WTC11 (cell line): ENCODE measurements around the gene VMAC. TPM values are rescaled to one million over a fixed set of nuclear protein-coding genes. Genes with fewer than 3 reads are reported as not detected.

Experiments
- ATAC-seq: fragments of 200-7000 bp; cut with Tn5 transposase; 2 replicates; pipeline ENCODE4 v1.10.0; 2021; ENCODE audit warnings: mild to moderate bottlenecking, moderate library complexity
- CTCF ChIA-PET: fragments of 300-600 bp; sonication (Branson Sonifier 250); formaldehyde crosslinking; loops from one replicate; lab custom pipeline; 2021; ENCODE audit warnings: antibody characterized with exemption; lab: Charles Lee
- POLR2A ChIA-PET: fragments of 350-600 bp; sonication (Branson Sonifier 250); formaldehyde crosslinking; loops from one replicate; lab custom pipeline; 2021; ENCODE audit warnings: antibody characterized with exemption; lab: Charles Lee
- DNase-seq: peaks from one replicate; pipeline ENCODE4 v3.0.0; 2021; ENCODE audit warnings: low spot score
- H3K27ac Mint-ChIP-seq: 2 replicates; pipeline ENCODE4 v1.8.0; 2021; ENCODE audit warnings: mixed read lengths
- H3K27me3 Mint-ChIP-seq: 2 replicates; pipeline ENCODE4 v1.8.0; 2021; ENCODE audit warnings: low read depth, mild to moderate bottlenecking, moderate library complexity, mixed read lengths
- H3K36me3 Mint-ChIP-seq: 2 replicates; pipeline ENCODE4 v1.8.0; 2021; ENCODE audit warnings: mixed read lengths
- H3K4me1 Mint-ChIP-seq: 2 replicates; pipeline ENCODE4 v1.8.0; 2022; ENCODE audit warnings: mixed read lengths
- H3K4me3 Mint-ChIP-seq: 2 replicates; pipeline ENCODE4 v1.8.0; 2021; ENCODE audit warnings: mild to moderate bottlenecking, moderate library complexity, mixed read lengths
- H3K9me3 Mint-ChIP-seq: 2 replicates; pipeline ENCODE4 v1.8.0; 2021; ENCODE audit warnings: mixed read lengths
- ELF4 ChIP-seq: sonication (generic); formaldehyde crosslinking; IDR thresholded peaks from 2 replicates; pipeline ENCODE4 v1.8.1; 2022; ENCODE audit warnings: low read depth, mild to moderate bottlenecking, moderate library complexity, missing genetic modification reagents
- FOXP1 ChIP-seq: sonication (generic); formaldehyde crosslinking; IDR thresholded peaks from 2 replicates; pipeline ENCODE4 v1.8.0; 2022; ENCODE audit warnings: missing genetic modification reagents, mild to moderate bottlenecking, moderate library complexity, borderline replicate concordance
- GABPB1 ChIP-seq: sonication (generic); formaldehyde crosslinking; IDR thresholded peaks from 2 replicates; pipeline ENCODE4 v1.8.1; 2023; ENCODE audit warnings: mild to moderate bottlenecking, missing genetic modification reagents
- GRHL2 ChIP-seq: fragments of 250-450 bp; sonication (Bioruptor Pico); IDR thresholded peaks from 2 replicates; pipeline ENCODE4 v1.8.0; 2022; ENCODE audit warnings: mild to moderate bottlenecking, moderate library complexity; ENCODE audit not compliant: insufficient replicate concordance, severe bottlenecking
- JUN ChIP-seq: sonication (generic); formaldehyde crosslinking; IDR thresholded peaks from 2 replicates; pipeline ENCODE4 v1.8.0; 2023; ENCODE audit warnings: mild to moderate bottlenecking, missing genetic modification reagents
- MYBL2 ChIP-seq: sonication (generic); formaldehyde crosslinking; IDR thresholded peaks from 2 replicates; pipeline ENCODE4 v1.8.1; 2023; ENCODE audit warnings: mild to moderate bottlenecking, moderate library complexity, missing genetic modification reagents
- SP1 ChIP-seq: sonication (generic); formaldehyde crosslinking; conservative IDR thresholded peaks from 2 replicates; pipeline ENCODE4 v1.8.1; 2022; ENCODE audit warnings: missing genetic modification reagents
- ZBTB21 ChIP-seq: sonication (generic); formaldehyde crosslinking; IDR thresholded peaks from 2 replicates; pipeline ENCODE4 v1.8.1; 2023; ENCODE audit warnings: mild to moderate bottlenecking, missing genetic modification reagents, borderline replicate concordance
- ZNF138 ChIP-seq: sonication (generic); formaldehyde crosslinking; conservative IDR thresholded peaks from 2 replicates; pipeline ENCODE4 v1.8.1; 2022; ENCODE audit warnings: mild to moderate bottlenecking, moderate library complexity, missing genetic modification reagents
- ZNF232 ChIP-seq: sonication (generic); formaldehyde crosslinking; IDR thresholded peaks from 2 replicates; pipeline ENCODE4 v1.8.0; 2022; ENCODE audit warnings: mild to moderate bottlenecking, missing genetic modification reagents
- ZNF263 ChIP-seq: sonication (generic); formaldehyde crosslinking; IDR thresholded peaks from 2 replicates; pipeline ENCODE4 v1.8.1; 2022; ENCODE audit warnings: low read depth, mild to moderate bottlenecking, moderate library complexity, missing genetic modification reagents
- total RNA-seq: library from RNA; stranded (reverse); gene quantifications from 3 replicates; pipeline ENCODE4 v1.2.3, GENCODE V29; 2021
- TF ChIP-seq, protein P1 (sequence below): sonication (generic); formaldehyde crosslinking; IDR thresholded peaks from 2 replicates; pipeline ENCODE4 v1.8.1; 2023; ENCODE audit warnings: mild to moderate bottlenecking, moderate library complexity, missing genetic modification reagents
- TF ChIP-seq, protein P2 (sequence below): fragments of 200-600 bp; IDR thresholded peaks from 2 replicates; pipeline ENCODE4 v1.8.0; 2022; ENCODE audit warnings: antibody characterized with exemption
- TF ChIP-seq, protein P3 (sequence below): fragments of 250-450 bp; sonication (Bioruptor Pico); IDR thresholded peaks from 2 replicates; pipeline ENCODE4 v2.1.2; 2022; ENCODE audit warnings: mild to moderate bottlenecking, moderate library complexity
- TF ChIP-seq, protein P4 (sequence below): sonication (generic); formaldehyde crosslinking; IDR thresholded peaks from 2 replicates; pipeline ENCODE4 v1.8.1; 2023; ENCODE audit warnings: mild to moderate bottlenecking, missing genetic modification reagents
- TF ChIP-seq, protein P5 (sequence below): sonication (generic); formaldehyde crosslinking; IDR thresholded peaks from 2 replicates; pipeline ENCODE4 v1.8.1; 2022; ENCODE audit warnings: mild to moderate bottlenecking, moderate library complexity, missing genetic modification reagents
- TF ChIP-seq, protein P6 (sequence below): sonication (generic); formaldehyde crosslinking; IDR thresholded peaks from 2 replicates; pipeline ENCODE4 v1.8.1; 2022; ENCODE audit warnings: missing genetic modification reagents, borderline replicate concordance
- TF ChIP-seq, protein P7 (sequence below): sonication (generic); formaldehyde crosslinking; IDR thresholded peaks from 2 replicates; pipeline ENCODE4 v1.8.1; 2023; ENCODE audit warnings: mild to moderate bottlenecking, missing genetic modification reagents, moderate library complexity
- TF ChIP-seq, protein P8 (sequence below): fragments of 250-450 bp; sonication (Bioruptor Pico); conservative IDR thresholded peaks from 2 replicates; pipeline ENCODE4 v1.9.0; 2021; ENCODE audit warnings: mild to moderate bottlenecking

Gene VMAC
- total RNA-seq, 1 experiment from 2014 or later, result 2.5 TPM

DNA sequence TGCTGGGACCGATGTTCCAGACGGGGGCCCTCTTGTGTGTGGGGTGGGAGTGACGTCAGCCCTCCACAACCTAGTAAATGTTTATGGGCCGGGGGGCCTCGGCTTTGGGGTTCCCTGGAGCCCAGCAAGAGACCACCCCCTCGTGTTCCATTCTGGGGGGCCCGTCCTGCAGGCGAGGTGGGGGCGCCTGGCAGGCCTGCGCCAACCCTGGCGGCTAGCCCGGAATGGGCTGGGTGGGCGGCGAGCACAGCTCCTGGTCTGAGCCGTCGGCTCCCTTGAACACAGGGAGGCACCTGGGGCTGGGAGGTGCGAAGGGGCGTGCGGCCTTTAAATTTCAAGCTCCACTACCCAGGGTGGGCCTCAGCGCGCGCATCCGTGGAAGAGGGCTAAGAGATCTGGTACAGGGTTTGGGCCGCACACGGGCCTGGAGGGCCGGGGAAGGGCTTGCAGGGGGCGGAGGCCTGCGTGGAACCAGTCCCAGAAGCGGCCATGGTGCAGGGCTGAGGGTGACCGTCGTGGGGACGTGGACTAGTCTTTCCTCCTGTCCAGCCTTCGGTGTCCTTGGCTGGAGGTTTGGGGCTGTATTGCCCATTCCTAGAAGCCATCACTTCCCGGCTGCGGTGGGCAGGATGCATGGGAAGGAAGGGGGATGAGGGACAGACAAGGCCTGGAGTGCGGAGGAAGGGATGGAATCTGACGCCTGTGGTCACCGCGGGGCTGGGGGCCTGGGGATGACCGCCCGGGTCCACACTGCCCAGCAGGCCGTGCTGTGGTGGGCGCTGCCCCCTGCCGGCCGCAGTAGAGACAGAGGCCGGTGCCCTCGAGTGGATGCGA is 12.5 kb upstream of the VMAC start:
- DNase-seq (peak; percentile 53), ATAC-seq (peak; percentile 48)
- TF ChIP-seq ELF4 (CRISPR knock-in tag) (no peak), ZBTB21 (CRISPR knock-in tag) (no peak), ZNF232 (no peak), FOXP1 (CRISPR knock-in tag) (peak; percentile 30; the same call in 1 of the 2 replicates), GABPB1 (peak; percentile 64; the same call in 1 of the 2 replicates), SP1 (CRISPR knock-in tag) (0 out of 2 replicates have a peak, but pooled peaks have one; percentile 22), ZNF263 (CRISPR knock-in tag) (peak; percentile 67; the same call in 1 of the 2 replicates), MYBL2 (CRISPR knock-in tag) (peak; percentile 19; the same call in 1 of the 2 replicates), JUN (0 out of 2 replicates have a peak, but pooled peaks have one; percentile 19)
- TF ChIP-seq, protein P1, sequence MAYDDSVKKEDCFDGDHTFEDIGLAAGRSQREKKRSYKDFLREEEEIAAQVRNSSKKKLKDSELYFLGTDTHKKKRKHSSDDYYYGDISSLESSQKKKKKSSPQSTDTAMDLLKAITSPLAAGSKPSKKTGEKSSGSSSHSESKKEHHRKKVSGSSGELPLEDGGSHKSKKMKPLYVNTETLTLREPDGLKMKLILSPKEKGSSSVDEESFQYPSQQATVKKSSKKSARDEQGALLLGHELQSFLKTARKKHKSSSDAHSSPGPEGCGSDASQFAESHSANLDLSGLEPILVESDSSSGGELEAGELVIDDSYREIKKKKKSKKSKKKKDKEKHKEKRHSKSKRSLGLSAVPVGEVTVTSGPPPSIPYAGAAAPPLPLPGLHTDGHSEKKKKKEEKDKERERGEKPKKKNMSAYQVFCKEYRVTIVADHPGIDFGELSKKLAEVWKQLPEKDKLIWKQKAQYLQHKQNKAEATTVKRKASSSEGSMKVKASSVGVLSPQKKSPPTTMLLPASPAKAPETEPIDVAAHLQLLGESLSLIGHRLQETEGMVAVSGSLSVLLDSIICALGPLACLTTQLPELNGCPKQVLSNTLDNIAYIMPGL (CRISPR knock-in tag), result no peak
- TF ChIP-seq, protein P2, sequence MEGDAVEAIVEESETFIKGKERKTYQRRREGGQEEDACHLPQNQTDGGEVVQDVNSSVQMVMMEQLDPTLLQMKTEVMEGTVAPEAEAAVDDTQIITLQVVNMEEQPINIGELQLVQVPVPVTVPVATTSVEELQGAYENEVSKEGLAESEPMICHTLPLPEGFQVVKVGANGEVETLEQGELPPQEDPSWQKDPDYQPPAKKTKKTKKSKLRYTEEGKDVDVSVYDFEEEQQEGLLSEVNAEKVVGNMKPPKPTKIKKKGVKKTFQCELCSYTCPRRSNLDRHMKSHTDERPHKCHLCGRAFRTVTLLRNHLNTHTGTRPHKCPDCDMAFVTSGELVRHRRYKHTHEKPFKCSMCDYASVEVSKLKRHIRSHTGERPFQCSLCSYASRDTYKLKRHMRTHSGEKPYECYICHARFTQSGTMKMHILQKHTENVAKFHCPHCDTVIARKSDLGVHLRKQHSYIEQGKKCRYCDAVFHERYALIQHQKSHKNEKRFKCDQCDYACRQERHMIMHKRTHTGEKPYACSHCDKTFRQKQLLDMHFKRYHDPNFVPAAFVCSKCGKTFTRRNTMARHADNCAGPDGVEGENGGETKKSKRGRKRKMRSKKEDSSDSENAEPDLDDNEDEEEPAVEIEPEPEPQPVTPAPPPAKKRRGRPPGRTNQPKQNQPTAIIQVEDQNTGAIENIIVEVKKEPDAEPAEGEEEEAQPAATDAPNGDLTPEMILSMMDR, result peak; percentile 41
- TF ChIP-seq, protein P3, sequence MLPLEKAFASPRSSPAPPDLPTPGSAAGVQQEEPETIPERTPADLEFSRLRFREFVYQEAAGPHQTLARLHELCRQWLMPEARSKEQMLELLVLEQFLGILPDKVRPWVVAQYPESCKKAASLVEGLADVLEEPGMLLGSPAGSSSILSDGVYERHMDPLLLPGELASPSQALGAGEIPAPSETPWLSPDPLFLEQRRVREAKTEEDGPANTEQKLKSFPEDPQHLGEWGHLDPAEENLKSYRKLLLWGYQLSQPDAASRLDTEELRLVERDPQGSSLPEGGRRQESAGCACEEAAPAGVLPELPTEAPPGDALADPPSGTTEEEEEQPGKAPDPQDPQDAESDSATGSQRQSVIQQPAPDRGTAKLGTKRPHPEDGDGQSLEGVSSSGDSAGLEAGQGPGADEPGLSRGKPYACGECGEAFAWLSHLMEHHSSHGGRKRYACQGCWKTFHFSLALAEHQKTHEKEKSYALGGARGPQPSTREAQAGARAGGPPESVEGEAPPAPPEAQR, result 0 out of 2 replicates have a peak, but pooled peaks have one; percentile 24
- TF ChIP-seq, protein P4, sequence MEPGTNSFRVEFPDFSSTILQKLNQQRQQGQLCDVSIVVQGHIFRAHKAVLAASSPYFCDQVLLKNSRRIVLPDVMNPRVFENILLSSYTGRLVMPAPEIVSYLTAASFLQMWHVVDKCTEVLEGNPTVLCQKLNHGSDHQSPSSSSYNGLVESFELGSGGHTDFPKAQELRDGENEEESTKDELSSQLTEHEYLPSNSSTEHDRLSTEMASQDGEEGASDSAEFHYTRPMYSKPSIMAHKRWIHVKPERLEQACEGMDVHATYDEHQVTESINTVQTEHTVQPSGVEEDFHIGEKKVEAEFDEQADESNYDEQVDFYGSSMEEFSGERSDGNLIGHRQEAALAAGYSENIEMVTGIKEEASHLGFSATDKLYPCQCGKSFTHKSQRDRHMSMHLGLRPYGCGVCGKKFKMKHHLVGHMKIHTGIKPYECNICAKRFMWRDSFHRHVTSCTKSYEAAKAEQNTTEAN (CRISPR knock-in tag), result peak; percentile 52; the same call in 1 of the 2 replicates
- TF ChIP-seq, protein P5, sequence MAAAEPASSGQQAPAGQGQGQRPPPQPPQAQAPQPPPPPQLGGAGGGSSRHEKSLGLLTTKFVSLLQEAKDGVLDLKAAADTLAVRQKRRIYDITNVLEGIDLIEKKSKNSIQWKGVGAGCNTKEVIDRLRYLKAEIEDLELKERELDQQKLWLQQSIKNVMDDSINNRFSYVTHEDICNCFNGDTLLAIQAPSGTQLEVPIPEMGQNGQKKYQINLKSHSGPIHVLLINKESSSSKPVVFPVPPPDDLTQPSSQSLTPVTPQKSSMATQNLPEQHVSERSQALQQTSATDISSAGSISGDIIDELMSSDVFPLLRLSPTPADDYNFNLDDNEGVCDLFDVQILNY (CRISPR knock-in tag), result 0 out of 2 replicates have a peak, but pooled peaks have one; percentile 16
- Mint-ChIP-seq H3K36me3 (no peaks in the 10 kb centered on the region; the same call in 1 of the 2 replicates), H3K27ac (no peak overlapping the region), H3K4me1 (0 out of 2 replicates have a peak, but pooled peaks cover 3% of the 10 kb centered on the region), H3K4me3 (no peak overlapping the region), H3K9me3 (no peaks in the 10 kb centered on the region), H3K27me3 (peaks cover 25% of the 10 kb centered on the region)
- ChIA-PET POLR2A (no interaction called here), CTCF (interaction anchor here (1.7 to 4.5 kb wide), 2 partner anchors 86 to 88 kb away, joined by 5 to 66 read pairs; partner anchors contain the start of gene NRTN)

DNA sequence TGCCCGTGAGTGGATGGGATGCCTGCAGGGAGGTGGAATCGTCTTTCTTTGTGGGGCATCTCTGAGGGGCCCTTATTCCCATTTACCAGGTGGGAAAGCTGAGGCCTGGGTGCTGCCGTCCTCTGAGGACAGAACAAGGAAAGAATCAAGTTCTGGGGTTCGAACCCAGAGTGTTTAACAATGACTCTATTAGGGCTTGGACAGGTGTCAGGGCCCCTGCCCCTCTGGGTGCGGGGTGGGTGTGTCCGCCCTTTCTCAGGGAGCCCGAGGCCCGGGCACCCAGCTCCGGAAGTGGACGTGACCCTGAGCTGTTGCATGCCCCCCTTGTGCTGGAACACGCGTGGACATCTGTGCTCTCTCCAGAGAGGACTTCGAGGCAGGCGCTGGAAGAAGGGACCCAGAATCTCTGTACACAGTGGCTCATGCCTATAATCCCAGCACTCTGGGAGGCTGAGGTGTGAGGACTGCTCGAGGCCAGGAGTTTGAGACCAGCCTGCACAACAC is 11.8 kb upstream of the VMAC start:
- Mint-ChIP-seq H3K9me3 (no peaks in the 10 kb centered on the region), H3K4me3 (no peak overlapping the region), H3K36me3 (no peaks in the 10 kb centered on the region; the same call in 1 of the 2 replicates), H3K4me1 (0 out of 2 replicates have a peak, but pooled peaks cover 3% of the 10 kb centered on the region), H3K27ac (no peak overlapping the region), H3K27me3 (peaks cover 22% of the 10 kb centered on the region)
- DNase-seq (no peak), ATAC-seq (no peak)
- ChIA-PET CTCF (interaction anchor here (0.6 to 4.5 kb wide), 4 partner anchors 65 to 96 kb away, joined by 3 to 66 read pairs (median 4); partner anchors contain the start of gene NRTN), POLR2A (interaction anchor here (0.6 kb wide), 1 partner anchor 89 kb away, joined by 3 read pairs; no protein-coding TSS in a partner anchor)
- TF ChIP-seq, protein P6, sequence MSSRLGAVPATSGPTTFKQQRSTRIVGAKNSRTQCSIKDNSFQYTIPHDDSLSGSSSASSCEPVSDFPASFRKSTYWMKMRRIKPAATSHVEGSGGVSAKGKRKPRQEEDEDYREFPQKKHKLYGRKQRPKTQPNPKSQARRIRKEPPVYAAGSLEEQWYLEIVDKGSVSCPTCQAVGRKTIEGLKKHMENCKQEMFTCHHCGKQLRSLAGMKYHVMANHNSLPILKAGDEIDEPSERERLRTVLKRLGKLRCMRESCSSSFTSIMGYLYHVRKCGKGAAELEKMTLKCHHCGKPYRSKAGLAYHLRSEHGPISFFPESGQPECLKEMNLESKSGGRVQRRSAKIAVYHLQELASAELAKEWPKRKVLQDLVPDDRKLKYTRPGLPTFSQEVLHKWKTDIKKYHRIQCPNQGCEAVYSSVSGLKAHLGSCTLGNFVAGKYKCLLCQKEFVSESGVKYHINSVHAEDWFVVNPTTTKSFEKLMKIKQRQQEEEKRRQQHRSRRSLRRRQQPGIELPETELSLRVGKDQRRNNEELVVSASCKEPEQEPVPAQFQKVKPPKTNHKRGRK (CRISPR knock-in tag), result no peak
- TF ChIP-seq SP1 (CRISPR knock-in tag), result no peak
- TF ChIP-seq GRHL2 (CRISPR knock-in tag), result no peak
- no peak for TF ChIP-seq ZNF138 (CRISPR knock-in tag)
- TF ChIP-seq, protein P7, sequence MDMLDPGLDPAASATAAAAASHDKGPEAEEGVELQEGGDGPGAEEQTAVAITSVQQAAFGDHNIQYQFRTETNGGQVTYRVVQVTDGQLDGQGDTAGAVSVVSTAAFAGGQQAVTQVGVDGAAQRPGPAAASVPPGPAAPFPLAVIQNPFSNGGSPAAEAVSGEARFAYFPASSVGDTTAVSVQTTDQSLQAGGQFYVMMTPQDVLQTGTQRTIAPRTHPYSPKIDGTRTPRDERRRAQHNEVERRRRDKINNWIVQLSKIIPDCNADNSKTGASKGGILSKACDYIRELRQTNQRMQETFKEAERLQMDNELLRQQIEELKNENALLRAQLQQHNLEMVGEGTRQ (CRISPR knock-in tag), result no peak
- TF ChIP-seq, protein P8, sequence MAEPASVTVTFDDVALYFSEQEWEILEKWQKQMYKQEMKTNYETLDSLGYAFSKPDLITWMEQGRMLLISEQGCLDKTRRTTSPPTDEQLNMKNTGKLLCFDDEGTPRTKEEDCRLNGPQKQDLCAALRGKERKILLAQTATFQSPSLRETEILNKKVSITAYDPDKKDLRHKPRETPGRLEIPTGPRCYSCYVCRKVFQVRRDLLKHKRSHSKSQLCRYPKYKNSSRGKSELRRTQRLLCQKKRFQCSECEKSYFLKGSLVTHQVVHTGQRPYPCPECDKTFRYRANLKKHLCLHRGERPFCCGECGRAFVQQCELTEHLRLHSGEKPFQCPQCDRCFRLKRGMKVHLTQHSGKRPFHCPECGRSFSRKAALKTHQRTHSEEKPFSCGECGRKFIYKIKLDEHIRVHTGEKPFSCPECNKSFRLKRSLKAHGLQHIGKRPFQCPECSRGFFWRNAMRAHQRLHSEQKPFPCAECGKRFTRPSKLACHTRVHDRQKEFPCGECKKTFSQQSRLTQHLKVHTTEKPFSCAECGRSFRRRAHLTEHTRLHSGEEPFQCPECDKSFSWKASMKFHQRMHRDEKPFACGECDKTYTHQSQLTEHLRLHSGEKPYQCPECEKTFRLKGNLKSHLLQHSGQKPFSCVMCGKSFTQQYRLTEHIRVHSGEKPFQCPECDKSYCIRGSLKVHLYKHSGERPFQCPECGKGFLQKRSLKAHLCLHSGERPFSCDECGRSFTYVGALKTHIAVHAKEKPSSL (CRISPR knock-in tag), result no peak
